SJCRH30 (cell line): ENCODE results near the gene ZNF606. TPM values are rescaled to one million over a fixed set of nuclear protein-coding genes. Genes with fewer than 3 reads are reported as not detected.

Experiments used
- DNase-seq, 2 experiments: peaks; one replicate each; pipeline ENCODE4 v3.0.0-alpha.2; 2015 to 2020
- H3K27ac ChIP-seq: fragments of 250-450 bp; sonication (Bioruptor Pico); 2 replicates; pipeline ENCODE4 v1.5.1; 2020; ENCODE audit warnings: mild to moderate bottlenecking, moderate library complexity
- H3K27me3 ChIP-seq: fragments of 250-450 bp; sonication (Bioruptor Pico); 2 replicates; pipeline ENCODE4 v1.5.1; 2020; ENCODE audit warnings: mild to moderate bottlenecking, moderate library complexity
- H3K36me3 ChIP-seq: fragments of 250-450 bp; sonication (Bioruptor Pico); 2 replicates; pipeline ENCODE4 v1.5.1; 2020; ENCODE audit warnings: mild to moderate bottlenecking, moderate library complexity
- H3K4me1 ChIP-seq: fragments of 250-450 bp; sonication (Bioruptor Pico); 2 replicates; pipeline ENCODE4 v1.5.1; 2020; ENCODE audit warnings: mild to moderate bottlenecking, moderate library complexity
- H3K4me3 ChIP-seq: fragments of 250-450 bp; sonication (Bioruptor Pico); 2 replicates; pipeline ENCODE4 v1.5.1; 2020; ENCODE audit warnings: mild to moderate bottlenecking, moderate library complexity
- H3K9me3 ChIP-seq: fragments of 250-450 bp; sonication (Bioruptor Pico); replicated peaks from 2 replicates; pipeline ENCODE4 v1.5.1; 2020; ENCODE audit warnings: mild to moderate bottlenecking, moderate library complexity
- total RNA-seq: library from RNA; depleted of rRNA; stranded (reverse); fragments of >200 nt; shearing (Covaris generic); gene quantifications from 2 replicates; pipeline ENCODE4 v1.2.3, GENCODE V29; 2014; rRNA removed

Gene ZNF606
- total RNA-seq, 1 experiment from 2014 or later = 12.6 TPM

- Histone ChIP-seq H3K4me3 (no peak overlapping the region), H3K9me3 (no peaks in the 10 kb centered on the region), H3K27ac (no peak overlapping the region), H3K27me3 (no peaks in the 10 kb centered on the region), H3K4me1 (no peaks in the 10 kb centered on the region), H3K36me3 (no peaks in the 10 kb centered on the region)
- DNase-seq = no peak
Observed at GRCh38 chr19:57927587-57927986, 75.0 kb downstream of the ZNF606 start.

Other genes with a start within 250 kb of the ZNF606 start
- gene ZNF586, start 233.1 kb downstream of the ZNF606 start, total RNA-seq = 14.6 TPM in 2 replicates
- 5.4 and 6.8 TPM in 2 replicates for gene ZNF552, start 187.9 kb downstream of the ZNF606 start, total RNA-seq
- 12.7 and 13.0 TPM in 2 replicates for gene ZNF587B, start 172.5 kb downstream of the ZNF606 start, total RNA-seq
- gene ZNF587, start 153.0 kb downstream of the ZNF606 start, total RNA-seq = 10.5 and 14.5 TPM in 2 replicates
- gene ZNF814, start 113.8 kb downstream of the ZNF606 start, total RNA-seq = 11.1 and 14.2 TPM in 2 replicates
- gene ZNF417, start 86.2 kb downstream of the ZNF606 start, total RNA-seq = 15.6 and 16.1 TPM in 2 replicates
- 1.4 and 1.8 TPM in 2 replicates for gene ZNF418, start 67.4 kb downstream of the ZNF606 start, total RNA-seq
- 11.5 and 11.6 TPM in 2 replicates for gene ZNF256, start 55.1 kb downstream of the ZNF606 start, total RNA-seq
- gene C19orf18, start 28.3 kb downstream of the ZNF606 start, total RNA-seq = 0.16 and 0.18 TPM in 2 replicates
- gene ZSCAN1, start 31.2 kb upstream of the ZNF606 start, total RNA-seq = not detected in 2 replicates
- gene ZNF135, start 56.5 kb upstream of the ZNF606 start, total RNA-seq = 0.43 and 0.45 TPM in 2 replicates
- gene ZSCAN18, start 95.4 kb upstream of the ZNF606 start, total RNA-seq = 17.5 and 17.9 TPM in 2 replicates
- 9.3 and 9.7 TPM in 2 replicates for gene ZNF329, start 148.0 kb upstream of the ZNF606 start, total RNA-seq
- 19.3 and 23.3 TPM in 2 replicates for gene ZNF274, start 180.2 kb upstream of the ZNF606 start, total RNA-seq
- gene ZNF544, start 226.1 kb upstream of the ZNF606 start, total RNA-seq = 40.5 and 46.1 TPM in 2 replicates